Thyroid gland (tissue), 4 donors: ENCODE data around the gene JPH4.

Source experiments
- CTCF ChIP-seq, 6 experiments: fragments of 200-600 bp in 3 of 6; fragments of 450-650 bp in 3 of 6; sonication (generic) in 3 of 6; IDR thresholded peaks; one replicate each; pipeline ENCODE4 v1.5.1; 2016 to 2019; ENCODE audit warnings: antibody characterized with exemption in 6 of 6, mild to moderate bottlenecking in 2 of 6, inconsistent platforms in 1 of 6, moderate library complexity in 1 of 6
- POLR2A ChIP-seq, 2 donors: fragments of 450-650 bp; IDR thresholded peaks; one replicate each; pipeline ENCODE4 v1.6.1; 2017; ENCODE audit warnings: antibody characterized with exemption in 2 of 2, mild to moderate bottlenecking in 2 of 2, moderate library complexity in 1 of 2

- TF ChIP-seq CTCF (IDR thresholded peaks at IDR 0.05), result no peak
- TF ChIP-seq POLR2A (IDR thresholded peaks at IDR 0.05), result no peak
Observed at GRCh38 chr14:23601845-23602180, 23.2 kb upstream of the JPH4 start.
